NCI-H2081 treated with DMSO at 0.1 percent for 48 hours (cell line): ENCODE measurements around the gene ZYX.
"Not testable (repeated sequence)": the region's sequence is repeated elsewhere in the genome, so short reads cannot be mapped to it uniquely, and the experiment has no call there.

Source experiments
- DNase-seq: peaks from one replicate; lab custom pipeline; 2025; lab: John Stamatoyannopoulos, UW

Gene ZYX

GRCh38 chr7:143396625-143397556, 15.7 kb downstream of the ZYX start:
- DNase-seq = no peak

GRCh38 chr7:143397710-143398530, 16.8 kb downstream of the ZYX start:
- no peak for DNase-seq

GRCh38 chr7:143398616-143399015, 17.5 kb downstream of the ZYX start:
- DNase-seq = no peak

GRCh38 chr7:143399151-143399550, 18.0 kb downstream of the ZYX start:
- DNase-seq = no peak

GRCh38 chr7:143399642-143400041, 18.5 kb downstream of the ZYX start:
- DNase-seq = no peak

GRCh38 chr7:143401265-143401664, 20.1 kb downstream of the ZYX start:
- no peak for DNase-seq

- DNase-seq = not testable (repeated sequence)
These were observed 21.1 kb downstream of the ZYX start for GRCh38 chr7:143402233-143402632.

GRCh38 chr7:143405173-143406001, 24.2 kb downstream of the ZYX start:
- DNase-seq = no peak

GRCh38 chr7:143406002-143406357, 24.8 kb downstream of the ZYX start:
- DNase-seq = no peak

- no peak for DNase-seq
These were observed 26.4 kb downstream of the ZYX start for GRCh38 chr7:143407287-143408251.

GRCh38 chr7:143408252-143408685, 27.1 kb downstream of the ZYX start:
- DNase-seq = no peak

GRCh38 chr7:143408686-143409561, 27.8 kb downstream of the ZYX start, which contains the start of gene EPHA1:
EPHA1 (minus strand) TSS chr7:143408856; CDS start chr7:143408805, 51 bp downstream.
- DNase-seq = peak; percentile 23

- no peak for DNase-seq
These were observed 29.4 kb downstream of the ZYX start for GRCh38 chr7:143410521-143411004.

- DNase-seq = no peak
These were observed 31.0 kb downstream of the ZYX start for GRCh38 chr7:143411976-143412708.

GRCh38 chr7:143413123-143413522, 32.0 kb downstream of the ZYX start:
- DNase-seq = no peak

- DNase-seq = not testable (repeated sequence)
These were observed 34.1 kb downstream of the ZYX start for GRCh38 chr7:143415209-143415608.

GRCh38 chr7:143415742-143416397, 34.7 kb downstream of the ZYX start:
- no peak for DNase-seq

GRCh38 chr7:143416565-143417149, 35.5 kb downstream of the ZYX start:
- no peak for DNase-seq
